NOMO-1 treated with DMSO at 0.1 percent for 48 hours (cell line): Measurements from ENCODE around the gene NSMF.

Experiments used
- DNase-seq: peaks from one replicate; lab custom pipeline; 2025; ENCODE audit not compliant: unreplicated experiment; lab: John Stamatoyannopoulos, UW

NSMF gene

DNA sequence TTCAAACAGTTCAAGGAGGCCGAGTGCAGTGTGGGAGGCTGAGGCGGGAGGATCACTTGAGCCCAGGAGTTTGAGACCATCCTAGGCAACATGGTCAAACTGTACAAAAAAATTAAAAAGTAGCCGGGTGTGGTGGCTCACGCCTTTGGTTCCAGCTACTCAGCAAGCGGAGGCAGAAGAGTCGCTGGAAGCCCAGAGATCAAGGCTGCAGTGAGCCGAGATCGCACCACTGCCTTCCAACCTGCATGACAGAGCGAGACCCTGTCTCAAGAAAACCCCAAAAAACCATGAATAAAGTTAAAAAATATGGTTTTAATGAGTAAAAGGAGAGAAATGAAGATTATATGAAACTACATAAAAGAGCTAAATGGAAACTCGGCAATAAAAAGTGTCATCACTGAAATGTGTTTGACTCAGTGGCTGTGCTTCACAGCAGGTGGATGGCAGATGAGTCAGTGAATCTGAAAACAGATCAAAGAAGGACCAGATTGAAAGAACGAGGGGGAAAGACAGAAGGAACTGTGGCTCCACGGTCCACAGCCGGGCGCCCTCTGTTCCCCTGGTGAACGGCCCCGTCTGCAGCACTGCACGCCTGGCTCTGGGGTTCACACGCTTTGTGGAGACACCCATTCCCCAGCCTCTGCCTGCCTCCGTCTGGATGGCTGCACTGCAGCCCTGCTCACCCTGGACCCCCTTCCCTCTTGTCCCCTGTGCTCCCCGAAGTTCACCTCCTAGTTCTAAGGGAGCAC is 61.3 kb downstream of the NSMF start:
- no peak for DNase-seq
